ENCODE data around the gene GLIS1.

GLIS1 gene

DNA sequence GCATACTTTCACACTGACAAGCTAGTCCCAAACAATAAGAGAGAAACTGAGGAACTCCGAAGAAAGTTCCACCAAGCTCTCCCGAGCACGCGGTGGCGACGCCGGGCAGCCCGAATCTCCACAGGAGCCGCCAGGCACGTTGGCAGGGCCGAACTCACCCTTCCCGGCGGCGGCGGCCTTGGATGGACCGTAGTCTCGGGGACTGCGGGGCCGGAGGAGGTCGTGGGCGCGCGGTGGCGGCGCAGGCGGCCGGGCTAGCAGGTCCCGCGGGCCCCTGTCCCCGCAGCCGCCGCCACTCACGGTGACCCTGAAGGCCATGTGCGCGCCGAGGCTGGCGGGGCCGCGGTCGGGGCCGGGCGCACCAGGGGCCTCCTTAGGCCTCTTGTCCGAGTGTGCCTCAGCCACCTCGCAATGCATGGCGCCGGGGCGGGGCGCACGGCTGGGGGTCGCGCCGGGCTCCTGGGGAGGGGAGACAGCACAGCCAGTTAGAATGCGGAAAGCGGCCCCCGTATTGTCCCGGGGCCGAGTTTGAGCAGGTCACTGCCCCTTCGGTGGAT is 1.2 kb downstream of the GLIS1 start:
- in situ Hi-C loops (cut with HindIII; ENCODE audit: low sequenced_read_pairs), result loop anchor here (25.0 kb wide), 2 partner anchors 125 to 275 kb away; partner anchors contain the start of gene DMRTB1

- in situ Hi-C loops (cut with HindIII; ENCODE audit: low sequenced_read_pairs), result loop anchor here (25.0 kb wide), 2 partner anchors 124 to 274 kb away; partner anchors contain the start of gene DMRTB1
These were observed 2.7 kb downstream of the GLIS1 start for GRCh38 chr1:53736290-53736689.

GRCh38 chr1:53735681-53736080 is 3.3 kb downstream of the GLIS1 start:
- in situ Hi-C loops (cut with HindIII; ENCODE audit: low sequenced_read_pairs), result loop anchor here (25.0 kb wide), 2 partner anchors 123 to 273 kb away; partner anchors contain the start of gene DMRTB1

- in situ Hi-C loops (cut with HindIII; ENCODE audit: low sequenced_read_pairs), result loop anchor here (25.0 kb wide), 2 partner anchors 123 to 273 kb away; partner anchors contain the start of gene DMRTB1
These were observed 3.7 kb downstream of the GLIS1 start for GRCh38 chr1:53735261-53735660.

DNA sequence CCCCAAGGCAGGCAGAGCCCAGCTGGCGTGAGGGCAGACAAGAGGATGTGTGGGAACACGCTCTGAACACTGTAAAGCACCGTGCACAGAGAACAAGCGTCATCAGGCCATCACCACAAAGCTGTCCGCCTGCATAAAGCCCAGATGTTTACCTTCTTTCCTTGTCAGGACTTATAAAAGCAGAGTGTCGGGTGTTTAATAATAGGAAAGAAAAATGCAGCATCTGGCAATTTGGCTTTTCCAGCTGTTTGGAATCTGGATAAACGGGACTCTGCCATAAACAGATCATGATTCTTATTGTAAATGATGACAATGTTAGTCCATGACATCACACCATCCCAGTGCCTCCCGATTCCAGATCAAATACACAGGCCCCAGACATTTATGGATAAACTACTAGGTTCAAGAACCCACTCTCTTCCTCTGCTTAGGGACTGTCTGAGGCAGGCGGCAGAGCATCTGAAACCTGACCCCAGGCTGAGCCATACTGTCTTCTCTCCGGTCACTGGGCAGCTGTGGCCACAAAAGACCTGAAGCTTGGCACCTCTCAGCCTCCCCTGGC is 4.2 kb downstream of the GLIS1 start:
- in situ Hi-C loops (cut with HindIII; ENCODE audit: low sequenced_read_pairs), result loop anchor here (25.0 kb wide), 2 partner anchors 122 to 272 kb away; partner anchors contain the start of gene DMRTB1

GRCh38 chr1:53733975-53734649 is 4.9 kb downstream of the GLIS1 start:
- in situ Hi-C loops (cut with HindIII; ENCODE audit: low sequenced_read_pairs), result loop anchor here (25.0 kb wide), 2 partner anchors 122 to 272 kb away; partner anchors contain the start of gene DMRTB1

DNA sequence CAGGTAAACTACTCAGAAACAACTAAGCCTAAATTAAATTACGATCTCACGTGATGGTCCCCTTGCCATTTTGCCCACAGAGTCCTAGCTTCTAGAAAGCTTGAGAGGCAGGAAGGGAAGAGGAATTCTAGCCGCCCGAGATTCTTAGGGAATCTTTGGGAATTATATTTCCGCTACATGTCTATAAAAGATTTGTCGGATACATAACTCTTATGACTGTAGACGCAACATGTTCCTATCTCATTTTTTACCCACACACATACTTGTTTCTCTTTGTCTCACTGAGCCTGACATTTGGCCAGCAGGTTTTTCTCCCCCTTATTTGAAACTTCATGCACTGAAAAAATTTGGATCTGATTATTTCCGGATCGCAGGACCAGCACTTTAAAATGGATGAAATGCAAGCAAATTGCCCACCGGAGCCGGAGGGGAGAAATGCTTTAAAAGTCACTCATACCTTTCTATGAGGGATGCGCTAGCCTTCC is 5.5 kb downstream of the GLIS1 start:
- in situ Hi-C loops (cut with HindIII; ENCODE audit: low sequenced_read_pairs), result loop anchor here (25.0 kb wide), 2 partner anchors 121 to 271 kb away; partner anchors contain the start of gene DMRTB1

DNA sequence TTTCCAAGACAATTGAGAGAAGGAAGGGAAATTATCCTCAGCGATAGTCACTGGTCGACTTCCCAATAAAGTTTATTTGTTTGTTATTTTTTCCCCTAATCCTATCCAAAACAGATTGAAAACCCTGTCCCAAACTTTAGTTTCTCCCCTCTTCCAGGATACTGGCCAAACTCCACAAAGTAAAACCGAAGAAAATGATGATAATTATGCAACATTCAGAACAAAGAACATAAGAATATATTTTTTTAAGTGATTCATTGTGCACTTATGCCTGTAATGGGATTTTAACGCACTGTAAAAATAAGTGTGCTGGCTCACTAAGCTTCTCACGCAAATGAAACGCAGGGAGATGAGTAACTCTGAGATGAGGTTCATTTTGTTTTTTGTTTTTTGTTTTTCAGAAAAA is 6.0 kb downstream of the GLIS1 start:
- in situ Hi-C loops (cut with HindIII; ENCODE audit: low sequenced_read_pairs), result loop anchor here (25.0 kb wide), 2 partner anchors 121 to 271 kb away; partner anchors contain the start of gene DMRTB1

DNA sequence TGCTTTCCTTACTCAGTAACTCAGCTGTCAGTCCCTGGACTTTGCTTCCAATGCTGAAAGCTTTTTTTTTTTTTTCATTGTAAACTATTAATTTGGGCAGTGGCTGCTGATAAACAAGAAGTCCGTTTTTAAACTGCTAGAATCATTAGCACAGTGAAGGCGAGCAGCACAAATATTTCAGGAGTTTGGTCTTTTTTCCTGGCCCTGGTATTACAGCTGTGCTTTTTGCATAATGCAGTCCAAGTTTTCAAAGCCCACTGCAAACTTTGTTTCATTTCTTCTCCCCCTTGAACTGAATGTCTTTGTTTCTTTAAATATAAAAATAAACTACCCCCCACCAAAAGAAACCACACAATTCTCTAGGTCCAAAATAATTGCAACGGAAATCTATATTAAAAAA is 6.6 kb downstream of the GLIS1 start:
- in situ Hi-C loops (cut with HindIII; ENCODE audit: low sequenced_read_pairs), result loop anchor here (25.0 kb wide), 2 partner anchors 120 to 270 kb away; partner anchors contain the start of gene DMRTB1

DNA sequence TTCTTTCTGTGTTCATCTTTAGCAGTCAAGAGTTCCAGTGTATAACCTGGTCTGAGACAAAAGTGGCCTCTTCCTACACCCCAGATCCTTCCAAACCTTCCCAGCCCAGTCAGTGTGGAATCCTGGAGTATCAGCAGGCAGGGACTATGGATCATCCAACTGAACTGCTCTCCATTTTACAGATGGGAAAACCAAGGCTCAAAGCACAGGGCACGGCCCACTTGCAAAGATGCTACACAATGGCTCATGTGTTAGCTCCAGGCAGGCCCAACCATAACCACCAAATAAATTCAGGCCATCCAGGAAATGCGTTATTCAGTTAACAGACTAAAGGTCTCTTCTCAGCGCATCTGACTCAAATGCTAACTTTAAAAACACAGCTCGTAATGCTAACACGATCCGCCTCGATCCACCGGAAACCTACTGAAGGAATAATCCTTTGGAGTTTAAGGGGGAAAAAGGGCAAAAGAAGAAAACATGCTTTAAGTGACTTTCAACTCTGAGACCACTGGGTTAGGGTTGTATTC is 7.1 kb downstream of the GLIS1 start:
- in situ Hi-C loops (cut with HindIII; ENCODE audit: low sequenced_read_pairs), result loop anchor here (25.0 kb wide), 2 partner anchors 120 to 270 kb away; partner anchors contain the start of gene DMRTB1

DNA sequence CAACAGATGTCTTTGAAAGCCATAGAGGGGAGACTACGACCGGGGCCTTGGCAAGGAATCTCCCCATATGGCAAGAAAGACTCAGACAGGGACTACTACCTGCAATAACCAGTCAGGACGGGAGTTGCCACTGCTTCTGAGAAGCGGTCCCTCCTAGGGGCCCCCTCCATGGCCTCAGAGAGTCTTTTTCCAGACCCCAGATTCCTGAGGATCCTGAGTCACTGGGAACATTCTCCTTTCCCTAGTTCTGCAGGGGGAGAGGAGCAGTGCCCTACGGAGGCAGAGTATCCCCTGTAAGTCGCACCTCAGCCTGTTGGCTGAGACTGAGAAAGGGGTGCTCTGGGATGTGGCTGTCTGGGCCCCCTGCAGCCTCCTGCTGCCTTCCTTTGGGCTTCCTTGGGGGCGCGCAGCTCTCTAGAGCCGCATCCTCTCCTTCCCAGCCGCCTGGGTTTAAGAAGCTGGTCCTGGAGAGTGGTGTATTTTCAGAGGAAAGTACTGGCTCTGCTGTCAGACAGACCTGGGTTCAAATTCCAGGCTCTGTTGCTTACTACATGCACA is 7.8 kb downstream of the GLIS1 start:
- in situ Hi-C loops (cut with HindIII; ENCODE audit: low sequenced_read_pairs), result loop anchor here (25.0 kb wide), 2 partner anchors 119 to 269 kb away; partner anchors contain the start of gene DMRTB1

- in situ Hi-C loops (cut with HindIII; ENCODE audit: low sequenced_read_pairs), result loop anchor here (25.0 kb wide), 2 partner anchors 118 to 268 kb away; partner anchors contain the start of gene DMRTB1
These were observed 8.6 kb downstream of the GLIS1 start for GRCh38 chr1:53730224-53730865.

DNA sequence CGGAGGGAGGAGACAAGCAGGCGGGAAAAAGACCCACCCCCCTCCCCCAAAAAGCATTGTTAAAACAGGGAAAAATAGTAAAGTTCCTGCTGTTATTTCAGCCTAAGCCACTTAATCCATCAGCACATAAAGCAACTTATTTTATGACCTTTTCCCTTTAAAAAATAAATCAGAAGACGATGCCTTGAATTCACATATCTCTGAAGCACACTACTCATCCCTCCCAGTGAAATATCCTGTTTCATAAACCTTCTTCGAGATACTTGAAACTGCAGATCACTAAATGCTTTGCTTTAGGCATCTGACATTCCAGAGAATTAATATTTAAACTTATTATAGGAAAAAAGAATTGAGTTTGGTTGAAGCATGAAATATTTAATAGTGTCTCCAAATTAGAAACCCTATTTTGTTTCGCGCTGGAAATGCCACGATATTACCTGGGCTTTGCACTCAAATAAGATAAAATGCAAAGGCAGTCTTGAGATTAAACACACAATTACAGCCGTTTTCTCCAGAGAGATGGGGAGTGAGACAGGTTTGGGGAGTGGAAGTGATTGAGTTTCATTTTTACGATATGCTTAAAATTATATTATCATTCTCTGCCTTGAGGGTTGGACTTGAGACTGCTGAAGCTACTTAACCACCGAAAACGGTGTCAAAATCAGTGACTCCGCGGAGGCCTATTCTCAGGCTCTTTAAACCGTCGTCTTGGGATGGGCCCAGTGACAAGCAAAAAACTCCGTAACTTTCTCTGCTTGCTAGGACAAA is 9.3 kb downstream of the GLIS1 start:
- in situ Hi-C loops (cut with HindIII; ENCODE audit: low sequenced_read_pairs), result loop anchor here (25.0 kb wide), 2 partner anchors 117 to 267 kb away; partner anchors contain the start of gene DMRTB1

GRCh38 chr1:53728702-53729455 is 10.1 kb downstream of the GLIS1 start:
- in situ Hi-C loops (cut with HindIII; ENCODE audit: low sequenced_read_pairs), result loop anchor here (25.0 kb wide), 2 partner anchors 117 to 267 kb away; partner anchors contain the start of gene DMRTB1

GRCh38 chr1:53728196-53728595 is 10.8 kb downstream of the GLIS1 start:
- in situ Hi-C loops (cut with HindIII; ENCODE audit: low sequenced_read_pairs), result loop anchor here (25.0 kb wide), 2 partner anchors 116 to 266 kb away; partner anchors contain the start of gene DMRTB1

- in situ Hi-C loops (cut with HindIII; ENCODE audit: low sequenced_read_pairs), result loop anchor here (25.0 kb wide), 2 partner anchors 115 to 265 kb away; partner anchors contain the start of gene DMRTB1
These were observed 11.4 kb downstream of the GLIS1 start for GRCh38 chr1:53727461-53728092.

- in situ Hi-C loops (cut with HindIII; ENCODE audit: low sequenced_read_pairs), result loop anchor here (25.0 kb wide), 2 partner anchors 114 to 264 kb away; partner anchors contain the start of gene DMRTB1
These were observed 12.9 kb downstream of the GLIS1 start for GRCh38 chr1:53726009-53726600.

Data from DLD1 (cell line).